Keratinocyte (primary cell): ENCODE data around the gene IREB2. TPM values are rescaled to one million over a fixed set of nuclear protein-coding genes. Genes with fewer than 3 reads are reported as not detected.

Experiments used
- DNase-seq: peaks from one replicate; pipeline ENCODE4 v3.0.0-alpha.2; 2011; ENCODE audit warnings: low read depth, missing footprints, low spot score
- FAIRE-seq: peaks from 2 replicates; lab custom pipeline; 2011; peaks lifted over from hg19 to GRCh38; lab: Jason Lieb, UNC
- H2AFZ ChIP-seq: 2 replicates; pipeline ENCODE4 v1.6.0; 2012; ENCODE audit warnings: low read length, control low read depth, inconsistent platforms; ENCODE audit not compliant: control insufficient read depth
- H3K27ac ChIP-seq: 2 replicates; pipeline ENCODE4 v1.5.1; 2011; ENCODE audit warnings: low read length; ENCODE audit not compliant: control insufficient read depth, insufficient read depth
- H3K27me3 ChIP-seq: 3 replicates; pipeline ENCODE4 v1.6.0; 2011; ENCODE audit warnings: low read length; ENCODE audit not compliant: control insufficient read depth, insufficient read depth; ENCODE audit errors: extremely low read depth
- H3K36me3 ChIP-seq, 2 experiments: 2 replicates in 1 of 2; 3 replicates in 1 of 2; pipeline ENCODE4 v1.5.1; 2011; ENCODE audit warnings: low read length in 2 of 2, mild to moderate bottlenecking in 1 of 2; ENCODE audit not compliant: control insufficient read depth in 2 of 2, insufficient read depth in 2 of 2; ENCODE audit errors: extremely low read depth in 1 of 2
- H3K4me1 ChIP-seq: 3 replicates; pipeline ENCODE4 v1.5.1; 2011; ENCODE audit warnings: low read length; ENCODE audit not compliant: control insufficient read depth, insufficient read depth; ENCODE audit errors: extremely low read depth
- H3K4me2 ChIP-seq: 3 replicates; pipeline ENCODE4 v1.6.0; 2011; ENCODE audit warnings: low read depth, low read length; ENCODE audit not compliant: control insufficient read depth, insufficient read depth; ENCODE audit errors: extremely low read depth
- H3K4me3 ChIP-seq, 3 experiments: fragments of 200-600 bp in 1 of 3; sonication (generic) in 1 of 3; 2 replicates in 2 of 3; 3 replicates in 1 of 3; pipeline ENCODE4 v1.5.1; 2011 to 2016; ENCODE audit warnings: low read length in 3 of 3, mild to moderate bottlenecking in 3 of 3, control low read depth in 2 of 3, inconsistent platforms in 1 of 3, low read depth in 1 of 3, mixed read lengths in 1 of 3, mixed run types in 1 of 3, moderate library complexity in 1 of 3; ENCODE audit not compliant: control insufficient read depth in 2 of 3, insufficient read depth in 2 of 3; ENCODE audit errors: extremely low read depth in 1 of 3
- H3K79me2 ChIP-seq: 2 replicates; pipeline ENCODE4 v1.6.0; 2012; ENCODE audit warnings: low read length; ENCODE audit not compliant: control insufficient read depth, insufficient read depth
- H3K9ac ChIP-seq: 3 replicates; pipeline ENCODE4 v1.6.0; 2011; ENCODE audit warnings: low read length; ENCODE audit not compliant: control insufficient read depth, insufficient read depth; ENCODE audit errors: extremely low read depth
- H3K9me1 ChIP-seq: 3 replicates; pipeline ENCODE4 v1.6.0; 2011; ENCODE audit warnings: low read length; ENCODE audit not compliant: control insufficient read depth, insufficient read depth; ENCODE audit errors: extremely low read depth
- H3K9me3 ChIP-seq: 2 replicates; pipeline ENCODE4 v1.5.1; 2012; ENCODE audit warnings: low read depth, low read length; ENCODE audit not compliant: control insufficient read depth
- H4K20me1 ChIP-seq: 3 replicates; pipeline ENCODE4 v1.6.0; 2011; ENCODE audit warnings: low read length; ENCODE audit not compliant: control insufficient read depth, insufficient read depth; ENCODE audit errors: extremely low read depth
- CTCF ChIP-seq, 3 experiments: IDR thresholded peaks in 1 of 3; conservative IDR thresholded peaks in 1 of 3; optimal IDR thresholded peaks in 1 of 3; 2 replicates in 2 of 3; 3 replicates in 1 of 3; pipeline versions ENCODE3 to v1.5.1; 2011; ENCODE audit warnings: low read length in 3 of 3, mild to moderate bottlenecking in 3 of 3, moderate library complexity in 2 of 3, control low read depth in 1 of 3, inconsistent platforms in 1 of 3; ENCODE audit not compliant: insufficient read depth in 2 of 3; ENCODE audit errors: extremely low read depth in 1 of 3
- EZH2 ChIP-seq: IDR thresholded peaks from one replicate; pipeline ENCODE4 v1.6.1; 2012; ENCODE audit warnings: inconsistent platforms, mild to moderate bottlenecking, low read length, moderate library complexity
- dilution Hi-C: fragments of 300-500 bp; cut with MboI; formaldehyde crosslinking; loops from one replicate; pipeline ENCODE4 v1.7.0; 2020; ENCODE audit warnings: low sequenced_read_pairs; ENCODE audit not compliant: extremely low pct_ligation_motif_present
- polyA plus RNA-seq, 5 experiments: library from polyadenylated mRNA; depleted of rRNA in 3 of 5; stranded (reverse) in 3 of 5; stranded (forward) in 1 of 5; unstranded in 1 of 5; fragments of >200 nt; gene quantifications; 1 replicate in 1 of 5; 2 replicates in 3 of 5; 3 replicates in 1 of 5; pipeline versions ENCODE4 v1.2.1 to v1.2.3, GENCODE V29; 2011 to 2012; ENCODE audit warnings: missing spikeins in 2 of 5, low read depth in 1 of 5, low replicate concordance in 1 of 5

IREB2 gene
- polyA plus RNA-seq, 1 donor (not counting 4 experiments of a cell fraction or from before 2014, with no cell fraction given), result 20.5 TPM

- no peaks in the 10 kb centered on the region for H3K9me1 ChIP-seq
- H3K4me1 ChIP-seq, result no peaks in the 10 kb centered on the region
- no peak overlapping the region for H3K27ac ChIP-seq
- no peak for FAIRE-seq
- TF ChIP-seq EZH2, result no peak
- TF ChIP-seq CTCF (optimal IDR thresholded peaks at IDR 0.05 in 1 of 3, IDR thresholded peaks at IDR 0.05 in 1 of 3, conservative IDR thresholded peaks at IDR 0.05 in 1 of 3; ENCODE audit: extremely low read depth in 1 of 3, insufficient read depth in 2 of 3, low read length in 3 of 3), result no peak
- H3K4me2 ChIP-seq, result no peak overlapping the region
- dilution Hi-C loops, result no loop called here
- H3K4me3 ChIP-seq, result no peak overlapping the region
- no peak for DNase-seq
- H4K20me1 ChIP-seq, result no peaks in the 10 kb centered on the region
- H3K9me3 ChIP-seq, result no peaks in the 10 kb centered on the region
- no peak overlapping the region for H3K9ac ChIP-seq
- H2AFZ ChIP-seq, result no peak overlapping the region
- H3K36me3 ChIP-seq, result peaks cover 14 to 42% of the 10 kb centered on the region in 2 experiments
- H3K79me2 ChIP-seq, result no peaks in the 10 kb centered on the region
- no peaks in the 10 kb centered on the region for H3K27me3 ChIP-seq
Observed at GRCh38 chr15:78492872-78493271, 54.9 kb downstream of the IREB2 start.

GRCh38 chr15:78501857-78502256, 63.8 kb downstream of the IREB2 start:
- H3K9ac ChIP-seq, result no peak overlapping the region
- H3K36me3 ChIP-seq, result peaks cover 7 to 11% of the 10 kb centered on the region in 2 experiments
- H3K4me2 ChIP-seq, result no peak overlapping the region
- TF ChIP-seq EZH2, result no peak
- TF ChIP-seq CTCF (optimal IDR thresholded peaks at IDR 0.05 in 1 of 3, IDR thresholded peaks at IDR 0.05 in 1 of 3, conservative IDR thresholded peaks at IDR 0.05 in 1 of 3; ENCODE audit: extremely low read depth in 1 of 3, insufficient read depth in 2 of 3, low read length in 3 of 3), result no peak
- DNase-seq (no peak), FAIRE-seq (no peak)
- H3K27ac ChIP-seq, result no peak overlapping the region
- no peaks in the 10 kb centered on the region for H3K9me3 ChIP-seq
- H3K4me3 ChIP-seq, result no peak overlapping the region
- dilution Hi-C loops, result no loop called here
- H3K4me1 ChIP-seq, result no peaks in the 10 kb centered on the region
- no peaks in the 10 kb centered on the region for H3K9me1 ChIP-seq
- no peaks in the 10 kb centered on the region for H3K79me2 ChIP-seq
- H4K20me1 ChIP-seq, result no peaks in the 10 kb centered on the region
- no peak overlapping the region for H2AFZ ChIP-seq
- H3K27me3 ChIP-seq, result no peaks in the 10 kb centered on the region
